KMS-11 (cell line): ENCODE measurements around the gene COPG1.
A peak's percentile ranks its signal among the peaks of the same experiment; 100 is the strongest.

ENCODE experiments used
- H2AFZ ChIP-seq: fragments of 200-600 bp; sonication (generic); 2 replicates; pipeline ENCODE4 v1.6.1; 2016; ENCODE audit warnings: antibody characterized with exemption, mixed run types, low read depth
- H3K27ac ChIP-seq: fragments of 200-600 bp; sonication (generic); 2 replicates; pipeline ENCODE4 v1.6.1; 2016; ENCODE audit warnings: mild to moderate bottlenecking, mixed run types
- H3K27me3 ChIP-seq: fragments of 200-600 bp; sonication (generic); 2 replicates; pipeline ENCODE4 v1.6.1; 2017; ENCODE audit warnings: mild to moderate bottlenecking, low read depth, mixed run types, moderate library complexity; ENCODE audit not compliant: insufficient read depth
- H3K36me3 ChIP-seq: fragments of 200-600 bp; sonication (generic); 2 replicates; pipeline ENCODE4 v1.6.1; 2017; ENCODE audit warnings: mild to moderate bottlenecking, mixed run types; ENCODE audit not compliant: insufficient read depth
- H3K4me1 ChIP-seq: fragments of 200-600 bp; sonication (generic); 2 replicates; pipeline ENCODE4 v1.6.1; 2016; ENCODE audit warnings: mild to moderate bottlenecking, low read depth, mixed run types; ENCODE audit not compliant: poor library complexity, severe bottlenecking
- H3K4me2 ChIP-seq: fragments of 200-600 bp; sonication (generic); 2 replicates; pipeline ENCODE4 v1.7.0; 2016; ENCODE audit warnings: mild to moderate bottlenecking, mixed run types
- H3K4me3 ChIP-seq: fragments of 200-600 bp; sonication (generic); IDR thresholded peaks from 2 replicates; pipeline ENCODE4 v1.6.1; 2017; ENCODE audit warnings: low read depth, low read length, mixed read lengths; ENCODE audit not compliant: insufficient read depth
- H3K79me2 ChIP-seq: fragments of 200-600 bp; sonication (generic); 2 replicates; pipeline ENCODE4 v1.6.1; 2016; ENCODE audit warnings: low read depth, mixed run types; ENCODE audit not compliant: insufficient read depth
- H3K9ac ChIP-seq: fragments of 200-600 bp; sonication (generic); 2 replicates; pipeline ENCODE4 v1.6.1; 2016; ENCODE audit warnings: mild to moderate bottlenecking, mixed run types
- H4K20me1 ChIP-seq: fragments of 200-600 bp; sonication (generic); 2 replicates; pipeline ENCODE4 v1.6.1; 2016; ENCODE audit warnings: mild to moderate bottlenecking, mixed run types; ENCODE audit not compliant: insufficient read depth
- TF ChIP-seq, protein P1 (sequence below): fragments of 200-600 bp; sonication (generic); conservative IDR thresholded peaks from 2 replicates; pipeline ENCODE4 v1.6.1; 2017; ENCODE audit warnings: low read depth, mild to moderate bottlenecking, antibody characterized with exemption, low read length, moderate library complexity, mixed read lengths

Gene COPG1

DNA sequence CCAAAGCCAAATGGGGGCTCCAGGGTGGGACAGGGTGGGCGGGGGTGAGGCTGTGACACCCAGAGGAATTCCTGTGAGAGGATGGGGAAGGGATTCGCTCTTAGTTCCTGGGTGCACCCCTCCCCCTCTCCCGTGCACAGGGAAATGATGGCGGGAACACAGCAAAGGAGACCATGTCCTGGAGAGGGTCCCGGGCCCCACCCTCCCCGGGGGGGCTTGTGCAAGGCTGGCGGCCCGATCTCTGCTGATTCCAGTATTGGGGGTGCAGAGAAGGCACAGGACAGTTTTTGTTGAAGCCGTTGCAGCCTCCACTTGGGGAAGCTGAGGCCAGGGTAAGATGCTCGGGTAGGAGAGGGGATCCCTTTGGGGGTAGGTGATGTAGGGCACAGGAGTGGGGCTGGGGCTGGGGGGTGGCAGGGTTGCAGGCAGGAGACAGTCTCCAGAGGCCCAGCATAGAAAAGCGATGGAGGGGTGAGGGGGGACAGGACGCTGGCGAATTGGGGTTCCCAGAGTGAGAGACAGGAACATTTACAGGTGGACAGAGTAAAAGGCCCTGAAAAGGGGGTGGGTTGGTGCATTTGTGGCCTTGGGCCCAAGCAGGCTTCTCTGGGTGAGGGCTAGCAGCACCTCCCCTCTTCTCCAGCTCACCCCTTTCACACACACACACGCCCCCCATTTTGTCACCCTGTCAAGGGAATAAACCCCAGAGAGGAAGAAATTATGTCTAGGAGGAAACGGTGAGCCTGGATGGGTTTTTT is 67.8 kb downstream of the COPG1 start:
- no peaks in the 10 kb centered on the region for H3K79me2 ChIP-seq
- no peaks in the 10 kb centered on the region for H3K36me3 ChIP-seq
- TF ChIP-seq, protein P1, sequence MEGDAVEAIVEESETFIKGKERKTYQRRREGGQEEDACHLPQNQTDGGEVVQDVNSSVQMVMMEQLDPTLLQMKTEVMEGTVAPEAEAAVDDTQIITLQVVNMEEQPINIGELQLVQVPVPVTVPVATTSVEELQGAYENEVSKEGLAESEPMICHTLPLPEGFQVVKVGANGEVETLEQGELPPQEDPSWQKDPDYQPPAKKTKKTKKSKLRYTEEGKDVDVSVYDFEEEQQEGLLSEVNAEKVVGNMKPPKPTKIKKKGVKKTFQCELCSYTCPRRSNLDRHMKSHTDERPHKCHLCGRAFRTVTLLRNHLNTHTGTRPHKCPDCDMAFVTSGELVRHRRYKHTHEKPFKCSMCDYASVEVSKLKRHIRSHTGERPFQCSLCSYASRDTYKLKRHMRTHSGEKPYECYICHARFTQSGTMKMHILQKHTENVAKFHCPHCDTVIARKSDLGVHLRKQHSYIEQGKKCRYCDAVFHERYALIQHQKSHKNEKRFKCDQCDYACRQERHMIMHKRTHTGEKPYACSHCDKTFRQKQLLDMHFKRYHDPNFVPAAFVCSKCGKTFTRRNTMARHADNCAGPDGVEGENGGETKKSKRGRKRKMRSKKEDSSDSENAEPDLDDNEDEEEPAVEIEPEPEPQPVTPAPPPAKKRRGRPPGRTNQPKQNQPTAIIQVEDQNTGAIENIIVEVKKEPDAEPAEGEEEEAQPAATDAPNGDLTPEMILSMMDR = no peak
- H3K27ac ChIP-seq = peak overlapping the region; percentile 82; the same call in 1 of the 2 replicates
- peaks cover 44% of the 10 kb centered on the region for H3K4me1 ChIP-seq
- peak overlapping the region; percentile 93; the same call in 1 of the 2 replicates for H3K9ac ChIP-seq
- peak overlapping the region; percentile 68 for H3K4me2 ChIP-seq
- H3K27me3 ChIP-seq = no peaks in the 10 kb centered on the region
- no peaks in the 10 kb centered on the region for H4K20me1 ChIP-seq
- H2AFZ ChIP-seq = peak overlapping the region; percentile 98
- no peak overlapping the region for H3K4me3 ChIP-seq

DNA sequence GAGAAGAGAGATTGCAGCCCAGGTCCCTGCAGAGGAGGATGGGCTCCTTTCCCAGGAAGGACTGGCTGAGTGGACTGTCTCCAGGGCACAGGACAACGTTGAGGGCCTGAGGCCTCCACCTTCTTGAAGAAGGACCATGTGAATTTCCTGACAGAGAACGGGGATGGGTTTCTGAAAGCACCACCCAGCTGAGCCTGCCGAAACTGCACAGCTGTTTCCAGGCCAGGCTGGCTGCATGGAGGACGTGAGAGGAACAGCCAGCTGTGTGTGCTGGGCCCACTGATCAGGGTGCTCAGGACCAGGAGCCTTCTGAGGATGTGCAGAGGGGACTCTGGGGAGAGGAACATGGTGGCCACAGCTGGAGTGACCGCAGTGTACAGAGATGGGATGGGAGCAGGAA is 68.4 kb downstream of the COPG1 start:
- H4K20me1 ChIP-seq = no peaks in the 10 kb centered on the region
- peak overlapping the region; percentile 68; the same call in 1 of the 2 replicates for H3K4me2 ChIP-seq
- TF ChIP-seq, protein P1 = no peak
- H3K4me3 ChIP-seq = no peak overlapping the region
- H3K36me3 ChIP-seq = no peaks in the 10 kb centered on the region
- no peak overlapping the region for H2AFZ ChIP-seq
- H3K4me1 ChIP-seq = peaks cover 38% of the 10 kb centered on the region
- no peaks in the 10 kb centered on the region for H3K27me3 ChIP-seq
- no peak overlapping the region for H3K9ac ChIP-seq
- H3K79me2 ChIP-seq = no peaks in the 10 kb centered on the region
- H3K27ac ChIP-seq = no peak overlapping the region

DNA sequence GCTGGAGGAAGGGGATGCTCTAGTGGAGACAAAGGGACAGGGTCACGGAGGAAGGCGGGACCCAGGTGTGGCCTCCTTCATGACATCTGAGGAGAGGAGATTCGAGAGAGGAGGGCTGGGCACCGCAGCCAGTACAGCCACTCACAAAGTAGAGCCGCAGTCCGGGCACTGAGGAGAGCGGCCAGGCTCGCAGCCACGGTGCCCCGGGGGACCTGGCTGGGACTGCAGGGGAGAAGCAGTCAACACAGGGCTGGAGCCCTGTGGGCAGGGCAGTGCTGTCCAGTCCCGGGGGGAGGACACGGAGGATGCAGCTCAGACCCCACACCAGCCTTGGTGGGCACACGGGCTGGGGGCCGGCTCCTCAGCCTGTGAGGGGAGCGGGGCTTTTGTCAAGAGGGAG is 69.5 kb downstream of the COPG1 start:
- H3K79me2 ChIP-seq = no peaks in the 10 kb centered on the region
- H3K4me1 ChIP-seq = peaks cover 38% of the 10 kb centered on the region
- TF ChIP-seq, protein P1 = no peak
- no peaks in the 10 kb centered on the region for H4K20me1 ChIP-seq
- no peaks in the 10 kb centered on the region for H3K27me3 ChIP-seq
- H3K4me3 ChIP-seq = no peak overlapping the region
- H3K27ac ChIP-seq = no peak overlapping the region
- no peak overlapping the region for H3K4me2 ChIP-seq
- no peaks in the 10 kb centered on the region for H3K36me3 ChIP-seq
- H3K9ac ChIP-seq = no peak overlapping the region
- no peak overlapping the region for H2AFZ ChIP-seq

DNA sequence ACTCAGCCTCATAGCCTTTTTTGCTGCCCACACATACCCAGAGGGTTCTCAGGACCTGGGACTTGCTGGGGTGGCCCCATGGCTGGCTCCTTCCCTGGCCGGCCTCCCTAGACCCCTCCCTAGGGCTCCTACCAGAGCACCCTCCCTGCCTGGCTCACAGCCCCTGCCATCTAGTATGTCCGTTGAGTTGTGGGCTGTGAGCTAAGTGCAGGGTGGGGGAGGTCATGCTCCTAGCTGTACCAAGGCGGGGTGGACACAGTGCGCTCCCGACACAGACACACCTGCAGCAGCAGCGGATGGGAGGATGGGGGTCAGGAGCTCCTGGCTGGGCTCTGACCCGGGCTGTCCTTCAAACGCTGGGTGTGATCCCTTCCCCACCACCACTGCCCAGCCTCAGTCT is 70.9 kb downstream of the COPG1 start:
- H3K4me1 ChIP-seq = peaks cover 32% of the 10 kb centered on the region
- H3K4me2 ChIP-seq = no peak overlapping the region
- H3K9ac ChIP-seq = no peak overlapping the region
- H4K20me1 ChIP-seq = no peaks in the 10 kb centered on the region
- no peak overlapping the region for H3K4me3 ChIP-seq
- no peaks in the 10 kb centered on the region for H3K27me3 ChIP-seq
- TF ChIP-seq, protein P1 = no peak
- no peaks in the 10 kb centered on the region for H3K79me2 ChIP-seq
- H2AFZ ChIP-seq = no peak overlapping the region
- no peak overlapping the region for H3K27ac ChIP-seq
- no peaks in the 10 kb centered on the region for H3K36me3 ChIP-seq
